ENCODE results near the gene PPP3CA. TPM values are rescaled to one million over a fixed set of nuclear protein-coding genes. Genes with fewer than 3 reads are reported as not detected.

PPP3CA gene
- total RNA-seq, 2 donors from 2014 or later = 71.3 to 142 TPM

GRCh38 chr4:101128473-101128872, 218.9 kb downstream of the PPP3CA start:
- Histone ChIP-seq H3K4me3 (no peak overlapping the region), H3K9me3 (no peaks in the 10 kb centered on the region), H3K27ac (no peak overlapping the region), H3K4me1 (replicated peaks) (no peaks in the 10 kb centered on the region), H3K27me3 (replicated peaks; ENCODE audit: insufficient read depth) (no peaks in the 10 kb centered on the region), H3K36me3 (no peaks in the 10 kb centered on the region)
- TF ChIP-seq POLR2A (IDR thresholded peaks at IDR 0.05) (no peak), POLR2AphosphoS5 (IDR thresholded peaks at IDR 0.05) (no peak), CTCF (IDR thresholded peaks at IDR 0.05) (no peak)
- DNase-seq (ENCODE audit: low spot score) = no peak
- WGBS = 92% methylated on average over 10 of the region's 10 CpGs
- intact Hi-C loops (cut with DNase I) = no loop called here

- 85% methylated on average over 3 of the region's 3 CpGs for WGBS
- no peak for DNase-seq (ENCODE audit: low spot score)
- Histone ChIP-seq H3K36me3 (no peaks in the 10 kb centered on the region), H3K27me3 (replicated peaks; ENCODE audit: insufficient read depth) (no peaks in the 10 kb centered on the region), H3K4me1 (replicated peaks) (no peaks in the 10 kb centered on the region), H3K9me3 (no peaks in the 10 kb centered on the region), H3K27ac (no peak overlapping the region), H3K4me3 (no peak overlapping the region)
- intact Hi-C loops (cut with DNase I) = no loop called here
- TF ChIP-seq CTCF (IDR thresholded peaks at IDR 0.05) (no peak), POLR2AphosphoS5 (IDR thresholded peaks at IDR 0.05) (no peak), POLR2A (IDR thresholded peaks at IDR 0.05) (no peak)
Observed at GRCh38 chr4:101127176-101127790, 220.0 kb downstream of the PPP3CA start.

- 54% methylated on average over 1 of the region's 1 CpG for WGBS
- H3K4me3 ChIP-seq = no peak overlapping the region
- H3K4me1 ChIP-seq (replicated peaks) = no peaks in the 10 kb centered on the region
- TF ChIP-seq POLR2A (IDR thresholded peaks at IDR 0.05) (no peak), CTCF (IDR thresholded peaks at IDR 0.05) (no peak), POLR2AphosphoS5 (IDR thresholded peaks at IDR 0.05) (no peak)
- H3K27me3 ChIP-seq (replicated peaks; ENCODE audit: insufficient read depth) = no peaks in the 10 kb centered on the region
- H3K9me3 ChIP-seq = no peaks in the 10 kb centered on the region
- intact Hi-C loops (cut with DNase I) = no loop called here
- no peak overlapping the region for H3K27ac ChIP-seq
- no peaks in the 10 kb centered on the region for H3K36me3 ChIP-seq
- DNase-seq (ENCODE audit: low spot score) = no peak
Observed at GRCh38 chr4:101126059-101126458, 221.3 kb downstream of the PPP3CA start.

GRCh38 chr4:101125045-101125942, 222.0 kb downstream of the PPP3CA start:
- intact Hi-C loops (cut with DNase I) = no loop called here
- no peak for DNase-seq (ENCODE audit: low spot score)
- WGBS = 83% methylated on average over 5 of the region's 5 CpGs

More at GRCh38 chr4:101125045-101125942, 222.0 kb downstream of the PPP3CA start:
- Histone ChIP-seq H3K4me3 (no peak overlapping the region), H3K4me1 (replicated peaks) (no peaks in the 10 kb centered on the region), H3K9me3 (no peaks in the 10 kb centered on the region), H3K27me3 (replicated peaks; ENCODE audit: insufficient read depth) (no peaks in the 10 kb centered on the region), H3K27ac (no peak overlapping the region), H3K36me3 (no peaks in the 10 kb centered on the region)
- TF ChIP-seq POLR2A (IDR thresholded peaks at IDR 0.05) = no peak
- no peak for TF ChIP-seq CTCF (IDR thresholded peaks at IDR 0.05)
- TF ChIP-seq POLR2AphosphoS5 (IDR thresholded peaks at IDR 0.05) = no peak
